CD4-positive, alpha-beta T cell treated with Interleukin-12 subunit alpha and Interleukin-12 subunit beta, for 1 hour (primary cell): ENCODE results near the gene LOXL4.

ENCODE experiments used
- DNase-seq: peaks from one replicate; pipeline ENCODE4 v3.0.0-alpha.2; 2020

LOXL4 gene

DNA sequence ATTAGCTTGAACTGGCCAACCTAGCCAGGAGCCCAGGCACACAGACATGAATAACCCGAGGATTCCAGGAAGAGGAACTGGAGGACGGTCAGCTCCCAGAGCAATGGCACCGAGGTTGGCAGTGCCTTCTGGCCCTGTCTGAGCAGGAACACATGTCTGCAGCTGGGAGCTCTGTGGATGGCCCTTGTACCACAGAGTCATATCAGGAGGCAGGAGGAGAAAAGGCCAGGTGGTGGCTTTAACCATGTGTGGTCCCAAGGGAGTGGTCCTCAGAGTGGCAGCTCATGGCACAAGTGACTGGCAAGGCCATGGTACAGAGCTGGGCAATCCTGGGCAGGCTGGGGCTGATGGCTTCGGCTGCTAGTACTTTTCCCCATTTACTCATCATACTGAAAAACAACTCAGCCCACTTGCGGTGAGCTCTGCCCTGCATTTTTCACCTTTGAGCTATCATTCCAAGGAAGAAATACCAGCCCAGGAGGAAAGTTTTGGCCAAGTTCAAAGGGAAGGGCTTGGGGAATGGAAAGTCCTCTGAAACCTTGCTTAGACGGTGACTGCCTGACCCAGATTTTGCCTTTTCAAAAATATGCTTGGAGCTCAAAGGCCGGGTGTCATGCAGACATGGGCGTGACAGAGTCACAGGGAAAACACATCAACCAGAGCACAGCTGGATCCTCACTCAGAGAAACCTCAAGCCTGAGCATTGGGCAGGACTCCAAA is 25.7 kb upstream of the LOXL4 start:
- no peak for DNase-seq

- DNase-seq = no peak
These were observed 25.0 kb upstream of the LOXL4 start for GRCh38 chr10:98292971-98293370.

GRCh38 chr10:98289802-98290209 is 21.8 kb upstream of the LOXL4 start:
- DNase-seq = no peak

- no peak for DNase-seq
These were observed 19.3 kb upstream of the LOXL4 start for GRCh38 chr10:98287321-98287720.

DNA sequence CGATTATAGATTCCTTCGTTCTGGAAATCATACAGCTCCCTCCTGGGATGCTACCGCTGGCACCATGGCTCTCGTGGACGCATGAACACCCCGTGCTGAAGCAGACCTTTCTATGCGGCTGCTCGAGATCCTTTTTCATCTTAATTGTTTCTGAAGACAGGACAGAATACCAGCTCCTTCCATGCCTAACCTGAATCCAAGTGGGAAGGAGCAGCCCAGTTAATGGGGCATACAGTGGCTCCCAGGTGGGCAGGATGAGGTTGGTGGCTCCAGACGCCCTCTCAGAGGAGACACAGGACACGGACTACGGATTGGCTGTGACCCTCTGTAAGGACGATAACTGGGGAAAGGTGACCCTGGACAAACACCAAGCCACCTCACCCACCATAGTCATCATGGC is 18.4 kb upstream of the LOXL4 start:
- DNase-seq = no peak

- DNase-seq = no peak
These were observed 17.4 kb upstream of the LOXL4 start for GRCh38 chr10:98285416-98285815.

DNA sequence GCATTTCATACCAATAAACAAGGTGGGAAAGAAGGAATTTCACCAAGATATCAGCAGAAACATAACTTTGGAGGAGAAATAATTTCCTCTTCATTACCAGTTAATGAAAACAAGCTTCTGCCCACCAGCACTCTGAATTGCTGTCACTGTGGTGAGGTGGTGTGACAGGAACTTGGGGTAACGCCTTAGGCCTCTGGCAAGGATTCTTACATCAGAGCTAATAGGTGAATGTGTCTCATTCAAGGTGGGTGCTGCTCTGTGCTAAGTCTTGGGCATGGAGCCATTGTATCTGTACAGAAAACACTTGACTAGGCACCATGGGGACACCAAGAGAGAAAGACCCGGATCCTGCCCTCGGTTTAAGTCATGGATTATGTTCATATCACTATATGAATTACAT is 8.3 kb upstream of the LOXL4 start:
- DNase-seq = no peak

DNA sequence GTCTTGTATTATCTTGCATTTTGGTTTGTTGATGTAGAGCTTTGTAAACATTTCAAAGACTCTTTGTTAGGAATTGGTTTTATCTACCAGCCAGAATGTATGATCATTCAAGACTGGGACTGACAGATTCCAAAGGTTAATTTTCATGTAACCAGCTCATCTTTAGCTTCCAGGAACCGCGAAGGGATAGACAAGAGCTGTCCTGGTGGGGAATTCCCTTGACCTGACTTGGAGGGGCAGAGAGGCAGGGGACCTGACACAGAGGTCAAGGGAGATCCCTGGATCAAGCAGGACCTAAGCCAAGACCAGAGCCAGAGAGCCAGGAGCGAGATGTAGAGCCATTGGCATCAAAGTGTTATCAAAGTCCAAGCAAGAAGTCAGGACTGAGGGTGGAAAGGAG is 6.6 kb upstream of the LOXL4 start:
- no peak for DNase-seq

GRCh38 chr10:98273057-98273850 is 5.3 kb upstream of the LOXL4 start:
- no peak for DNase-seq

GRCh38 chr10:98272656-98273055 is 4.7 kb upstream of the LOXL4 start:
- no peak for DNase-seq

DNA sequence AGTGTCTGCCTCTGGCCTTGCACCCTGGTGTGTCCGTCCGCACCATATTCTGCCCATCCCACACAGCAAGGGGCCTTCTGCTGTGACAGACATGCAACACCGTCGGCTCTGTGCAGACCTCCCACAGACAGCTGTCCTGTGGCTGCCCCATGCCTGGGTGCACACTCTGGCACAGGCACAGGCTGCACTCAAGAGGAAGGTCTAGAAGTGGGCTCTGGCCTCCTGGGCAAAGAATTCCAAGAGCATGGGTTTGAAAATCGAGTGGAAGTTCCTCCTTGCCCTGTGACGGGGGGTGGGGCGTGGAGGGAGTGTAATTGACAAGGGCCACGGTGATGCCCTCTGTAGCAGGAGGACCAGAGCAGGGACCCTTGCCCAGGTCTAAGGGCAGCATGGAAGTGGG is 4.3 kb upstream of the LOXL4 start:
- no peak for DNase-seq

DNA sequence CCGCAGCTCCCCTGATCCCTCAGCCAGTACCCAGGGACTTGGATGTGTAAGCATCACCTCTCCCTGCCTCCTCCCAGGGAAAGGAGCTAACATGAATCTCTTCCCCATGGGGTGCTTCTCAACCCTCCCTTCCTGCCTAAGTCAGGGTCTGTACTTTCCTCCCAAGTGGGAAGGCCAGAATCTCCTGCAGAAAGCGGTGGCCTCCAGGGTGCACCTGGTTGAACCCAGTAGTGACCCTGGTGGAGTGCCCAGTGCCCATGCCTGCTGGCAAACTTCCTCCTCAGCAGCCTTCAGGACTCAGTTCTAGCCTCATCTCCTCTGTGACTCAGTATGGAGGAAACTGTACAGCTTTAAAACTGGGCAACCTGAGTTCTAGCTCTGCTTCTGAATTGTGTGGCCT is 2.8 kb upstream of the LOXL4 start:
- DNase-seq = no peak

GRCh38 chr10:98270073-98270740 is 2.2 kb upstream of the LOXL4 start:
- no peak for DNase-seq

DNA sequence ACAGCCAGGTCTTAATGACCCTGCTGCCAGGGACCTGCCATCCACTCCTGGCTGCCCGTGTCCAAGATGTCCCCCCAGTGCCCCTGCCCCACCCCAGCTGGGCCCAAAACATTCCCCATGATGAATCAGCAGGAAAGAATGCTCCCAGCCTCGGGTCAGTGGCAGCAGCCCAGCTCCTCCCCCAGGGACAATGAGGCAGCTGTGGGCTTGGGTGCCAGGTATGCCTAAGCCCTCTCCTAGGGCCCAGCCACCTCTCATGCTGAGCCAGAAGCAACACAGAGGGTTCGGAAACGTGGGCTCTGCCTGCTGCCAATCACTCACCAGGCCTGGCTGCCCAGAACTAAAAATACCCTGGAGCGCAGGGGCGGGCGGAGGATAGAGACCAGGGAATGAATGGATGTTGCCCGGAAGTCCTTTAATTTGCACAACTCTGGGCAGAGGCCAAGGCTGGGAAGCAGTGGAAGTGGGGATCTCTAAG is 1.5 kb upstream of the LOXL4 start:
- DNase-seq = no peak

DNA sequence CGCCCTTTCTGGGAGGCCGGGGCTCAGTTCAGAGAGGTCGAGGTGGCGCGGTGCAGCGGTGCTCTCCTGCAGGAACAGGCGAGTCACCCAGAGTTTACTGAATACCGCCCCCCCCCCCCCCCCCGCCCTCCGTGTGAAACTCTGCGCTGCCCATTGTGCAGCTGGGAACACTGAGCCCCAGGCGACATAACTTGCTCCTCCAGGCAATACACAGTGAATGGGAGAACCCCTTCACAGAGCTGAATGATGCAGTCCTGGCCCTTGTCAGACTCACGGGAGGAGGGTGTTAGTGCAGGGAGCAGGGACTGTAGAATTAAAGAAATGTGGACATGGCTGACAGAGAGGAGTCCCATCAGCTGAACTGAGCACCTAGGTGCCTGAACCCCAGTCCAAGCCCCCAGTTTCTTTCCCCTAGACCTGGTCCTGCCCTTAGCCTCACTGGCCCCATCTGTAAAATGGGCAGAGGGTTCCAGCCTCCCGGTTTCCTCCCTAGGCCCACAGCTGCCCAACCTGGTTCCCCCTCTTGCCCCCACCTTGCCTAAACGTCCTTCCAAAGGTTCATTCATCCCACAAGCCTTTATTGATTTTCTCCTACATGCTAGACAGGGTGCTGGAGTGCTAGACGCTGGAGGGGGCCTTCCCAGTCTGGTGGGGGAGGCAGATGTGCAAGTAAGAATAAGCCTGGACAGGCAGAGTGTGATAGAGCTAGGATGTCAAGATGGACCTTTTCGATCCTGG is 869 bp upstream of the LOXL4 start:
- no peak for DNase-seq

GRCh38 chr10:98267069-98267893 is 713 bp downstream of the LOXL4 start:
- no peak for DNase-seq

DNA sequence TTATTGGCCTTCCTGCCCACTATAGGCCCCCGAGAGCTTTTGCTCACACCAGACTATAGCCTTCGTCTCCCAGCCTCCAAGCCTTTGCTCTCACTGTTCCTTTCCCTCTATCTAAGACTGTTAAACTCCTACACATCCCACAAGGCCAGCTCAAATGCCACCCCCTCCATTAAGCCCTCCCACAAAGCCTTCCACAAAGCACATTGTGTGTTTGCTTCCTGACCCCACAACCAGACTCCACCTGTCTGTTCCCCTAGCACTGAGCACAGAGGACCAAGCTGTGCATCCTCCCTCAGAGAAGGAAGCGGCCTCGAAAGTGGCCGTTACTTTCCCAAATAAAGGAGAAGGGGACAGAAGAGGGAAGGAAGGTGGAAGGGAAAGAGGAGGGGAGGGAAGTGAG is 1.3 kb downstream of the LOXL4 start:
- DNase-seq = no peak

- no peak for DNase-seq
These were observed 2.3 kb downstream of the LOXL4 start for GRCh38 chr10:98265403-98266378.

DNA sequence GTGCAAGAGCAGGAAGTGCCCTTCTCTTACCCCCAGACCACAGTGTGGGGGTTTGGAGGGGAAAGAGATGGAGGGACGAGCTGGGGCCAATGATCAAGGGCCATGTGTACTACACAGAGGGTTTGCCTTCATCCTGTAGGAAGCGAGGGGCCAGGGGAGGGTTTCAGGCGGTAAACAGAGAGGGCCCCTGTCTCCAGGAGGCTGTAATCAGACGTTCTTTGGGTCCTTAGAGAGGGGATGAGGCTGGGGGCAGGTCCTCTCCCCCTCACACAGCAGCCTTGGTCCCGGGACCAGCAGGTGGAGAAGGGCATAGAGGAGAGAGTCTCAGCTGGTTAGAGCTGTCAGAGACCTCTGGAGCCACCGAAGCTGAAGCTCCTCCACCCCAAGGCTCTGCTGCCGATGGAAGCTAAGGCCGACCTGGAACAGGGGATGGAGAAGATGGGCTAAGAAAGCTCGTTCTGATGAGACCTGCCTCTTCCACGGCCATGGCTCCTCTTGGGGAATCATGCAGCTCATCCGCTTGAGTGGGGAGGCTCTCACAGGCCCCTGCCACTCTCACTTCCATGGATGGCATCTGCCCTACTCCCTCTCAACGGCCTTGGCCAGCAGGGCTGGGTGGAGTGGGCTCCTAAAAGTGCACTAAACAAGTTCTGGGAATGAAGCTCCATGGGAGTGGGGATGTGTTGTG is 3.5 kb downstream of the LOXL4 start:
- DNase-seq = no peak

DNA sequence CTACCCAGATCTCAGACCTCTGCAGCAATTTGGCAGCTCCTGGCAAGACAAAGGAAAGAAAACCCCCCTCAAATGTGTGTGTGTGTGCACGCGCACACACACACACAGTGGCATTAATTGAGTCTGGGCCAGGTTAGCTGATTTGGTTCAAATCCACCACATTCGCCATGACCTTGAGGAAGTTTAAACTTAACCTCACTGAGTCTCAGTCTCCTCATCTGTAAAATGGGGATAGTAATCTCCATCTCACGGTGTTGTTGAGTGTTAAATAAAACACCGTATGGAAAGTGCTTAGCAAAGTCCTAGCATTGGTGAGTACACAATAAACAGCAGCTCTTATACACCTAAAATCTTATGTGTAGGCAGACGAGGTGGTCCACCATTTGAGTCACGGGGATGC is 4.9 kb downstream of the LOXL4 start:
- no peak for DNase-seq
